ENCODE measurements around the gene FBXL14.

The FBXL14 gene

GRCh38 chr12:1634149-1634548 is 39.8 kb upstream of the FBXL14 start:
- no peak overlapping the region for H3K27ac ChIP-seq (ENCODE audit: low read depth, low read length)
- no peaks in the 10 kb centered on the region for H3K36me3 ChIP-seq (ENCODE audit: insufficient read depth, low read length)
- no peak overlapping the region for H3K4me3 ChIP-seq (ENCODE audit: low read length)
- peaks cover 60% of the 10 kb centered on the region for H3K27me3 ChIP-seq (ENCODE audit: insufficient read depth, low read length)
- 77% methylated on average over 7 of the region's 7 CpGs for WGBS
- peaks cover 21% of the 10 kb centered on the region for H3K4me1 ChIP-seq (ENCODE audit: insufficient read depth, low read length)
- no peaks in the 10 kb centered on the region for H3K9me3 ChIP-seq (ENCODE audit: insufficient read depth, low read depth, low read length)
- no peak overlapping the region for H3K9ac ChIP-seq (ENCODE audit: low read depth, low read length)

- no peaks in the 10 kb centered on the region for H3K9me3 ChIP-seq (ENCODE audit: insufficient read depth, low read depth, low read length)
- H3K27ac ChIP-seq (ENCODE audit: low read depth, low read length), result no peak overlapping the region
- no peaks in the 10 kb centered on the region for H3K36me3 ChIP-seq (ENCODE audit: insufficient read depth, low read length)
- peaks cover 67% of the 10 kb centered on the region for H3K27me3 ChIP-seq (ENCODE audit: insufficient read depth, low read length)
- no CpG with 5 or more reads among the region's 3 CpGs for WGBS
- H3K4me3 ChIP-seq (ENCODE audit: low read length), result no peak overlapping the region
- H3K9ac ChIP-seq (ENCODE audit: low read depth, low read length), result no peak overlapping the region
- H3K4me1 ChIP-seq (ENCODE audit: insufficient read depth, low read length), result peaks cover 28% of the 10 kb centered on the region
Measured at GRCh38 chr12:1633459-1633858, 39.1 kb upstream of the FBXL14 start.

- Histone ChIP-seq H3K4me1 (ENCODE audit: insufficient read depth, low read length) (peaks cover 31% of the 10 kb centered on the region), H3K36me3 (ENCODE audit: insufficient read depth, low read length) (no peaks in the 10 kb centered on the region), H3K27me3 (ENCODE audit: insufficient read depth, low read length) (peaks cover 75% of the 10 kb centered on the region), H3K9ac (ENCODE audit: low read depth, low read length) (no peak overlapping the region), H3K4me3 (ENCODE audit: low read length) (no peak overlapping the region), H3K9me3 (ENCODE audit: insufficient read depth, low read depth, low read length) (no peaks in the 10 kb centered on the region), H3K27ac (ENCODE audit: low read depth, low read length) (no peak overlapping the region)
- 86% methylated on average over 14 of the region's 14 CpGs for WGBS
Measured at GRCh38 chr12:1632702-1633101, 38.3 kb upstream of the FBXL14 start.

GRCh38 chr12:1630827-1631591 is 36.6 kb upstream of the FBXL14 start:
- Histone ChIP-seq H3K27ac (ENCODE audit: low read depth, low read length) (no peak overlapping the region), H3K4me3 (ENCODE audit: low read length) (peak overlapping the region; percentile 53), H3K4me1 (ENCODE audit: insufficient read depth, low read length) (peaks cover 31% of the 10 kb centered on the region), H3K9me3 (ENCODE audit: insufficient read depth, low read depth, low read length) (no peaks in the 10 kb centered on the region), H3K36me3 (ENCODE audit: insufficient read depth, low read length) (no peaks in the 10 kb centered on the region), H3K27me3 (ENCODE audit: insufficient read depth, low read length) (peaks cover 84% of the 10 kb centered on the region), H3K9ac (ENCODE audit: low read depth, low read length) (no peak overlapping the region)
- WGBS, result 10% methylated on average over 23 of the region's 23 CpGs

GRCh38 chr12:1630133-1630826 is 35.9 kb upstream of the FBXL14 start:
- peaks cover 82% of the 10 kb centered on the region for H3K27me3 ChIP-seq (ENCODE audit: insufficient read depth, low read length)
- no peak overlapping the region for H3K9ac ChIP-seq (ENCODE audit: low read depth, low read length)
- under 1% methylated on average over 57 of the region's 58 CpGs for WGBS
- no peaks in the 10 kb centered on the region for H3K36me3 ChIP-seq (ENCODE audit: insufficient read depth, low read length)
- H3K27ac ChIP-seq (ENCODE audit: low read depth, low read length), result no peak overlapping the region
- peaks cover 31% of the 10 kb centered on the region for H3K4me1 ChIP-seq (ENCODE audit: insufficient read depth, low read length)
- H3K9me3 ChIP-seq (ENCODE audit: insufficient read depth, low read depth, low read length), result no peaks in the 10 kb centered on the region
- peak overlapping the region; percentile 53 for H3K4me3 ChIP-seq (ENCODE audit: low read length)

GRCh38 chr12:1629338-1630132 is 35.2 kb upstream of the FBXL14 start:
- Histone ChIP-seq H3K9me3 (ENCODE audit: insufficient read depth, low read depth, low read length) (no peaks in the 10 kb centered on the region), H3K27ac (ENCODE audit: low read depth, low read length) (no peak overlapping the region), H3K4me1 (ENCODE audit: insufficient read depth, low read length) (peaks cover 36% of the 10 kb centered on the region), H3K27me3 (ENCODE audit: insufficient read depth, low read length) (peaks cover 77% of the 10 kb centered on the region), H3K9ac (ENCODE audit: low read depth, low read length) (no peak overlapping the region), H3K4me3 (ENCODE audit: low read length) (peak overlapping the region; percentile 53), H3K36me3 (ENCODE audit: insufficient read depth, low read length) (no peaks in the 10 kb centered on the region)
- WGBS, result 1% methylated on average over 30 of the region's 32 CpGs

GRCh38 chr12:1628666-1629337 is 34.4 kb upstream of the FBXL14 start, which contains the start of gene WNT5B:
Gene WNT5B (plus strand): TSS chr12:1629231. CDS start chr12:1631355, 2,124 bp downstream.
- peak within 1 kb of the TSS; percentile 53 for H3K4me3 ChIP-seq (ENCODE audit: low read length)
- peaks cover 70% of the 10 kb centered on the region for H3K27me3 ChIP-seq (ENCODE audit: insufficient read depth, low read length)
- no peak within 1 kb of the TSS for H3K27ac ChIP-seq (ENCODE audit: low read depth, low read length)
- no peak within 1 kb of the TSS for H3K9ac ChIP-seq (ENCODE audit: low read depth, low read length)
- H3K4me1 ChIP-seq (ENCODE audit: insufficient read depth, low read length), result peaks cover 36% of the 10 kb centered on the region
- no peaks in the 10 kb centered on the region for H3K9me3 ChIP-seq (ENCODE audit: insufficient read depth, low read depth, low read length)
- H3K36me3 ChIP-seq (ENCODE audit: insufficient read depth, low read length), result no peaks in the 10 kb centered on the region
- 13% methylated on average over 17 of the region's 17 CpGs for WGBS

GRCh38 chr12:1622406-1622805 is 28.0 kb upstream of the FBXL14 start:
- Histone ChIP-seq H3K4me3 (ENCODE audit: low read length) (no peak overlapping the region), H3K27ac (ENCODE audit: low read depth, low read length) (no peak overlapping the region), H3K9me3 (ENCODE audit: insufficient read depth, low read depth, low read length) (no peaks in the 10 kb centered on the region), H3K27me3 (ENCODE audit: insufficient read depth, low read length) (peaks cover 10% of the 10 kb centered on the region), H3K36me3 (ENCODE audit: insufficient read depth, low read length) (no peaks in the 10 kb centered on the region), H3K4me1 (ENCODE audit: insufficient read depth, low read length) (peaks cover 5% of the 10 kb centered on the region; the same call in 1 of the 2 replicates), H3K9ac (ENCODE audit: low read depth, low read length) (no peak overlapping the region)
- 88% methylated on average over 3 of the region's 3 CpGs for WGBS

GRCh38 chr12:1620092-1620491 is 25.7 kb upstream of the FBXL14 start:
- peaks cover 9% of the 10 kb centered on the region for H3K27me3 ChIP-seq (ENCODE audit: insufficient read depth, low read length)
- WGBS, result 92% methylated on average over 1 of the region's 1 CpG
- H3K36me3 ChIP-seq (ENCODE audit: insufficient read depth, low read length), result no peaks in the 10 kb centered on the region
- H3K4me1 ChIP-seq (ENCODE audit: insufficient read depth, low read length), result peaks cover 2% of the 10 kb centered on the region; the same call in 1 of the 2 replicates
- H3K4me3 ChIP-seq (ENCODE audit: low read length), result no peak overlapping the region
- H3K9me3 ChIP-seq (ENCODE audit: insufficient read depth, low read depth, low read length), result no peaks in the 10 kb centered on the region
- H3K27ac ChIP-seq (ENCODE audit: low read depth, low read length), result no peak overlapping the region
- no peak overlapping the region for H3K9ac ChIP-seq (ENCODE audit: low read depth, low read length)

GRCh38 chr12:1619587-1619986 is 25.2 kb upstream of the FBXL14 start:
- H3K9me3 ChIP-seq (ENCODE audit: insufficient read depth, low read depth, low read length), result no peaks in the 10 kb centered on the region
- no peak overlapping the region for H3K27ac ChIP-seq (ENCODE audit: low read depth, low read length)
- no peak overlapping the region for H3K4me3 ChIP-seq (ENCODE audit: low read length)
- H3K36me3 ChIP-seq (ENCODE audit: insufficient read depth, low read length), result no peaks in the 10 kb centered on the region
- no peak overlapping the region for H3K9ac ChIP-seq (ENCODE audit: low read depth, low read length)
- no peaks in the 10 kb centered on the region; the same call in 1 of the 2 replicates for H3K4me1 ChIP-seq (ENCODE audit: insufficient read depth, low read length)
- 92% methylated on average over 7 of the region's 8 CpGs for WGBS
- peaks cover 9% of the 10 kb centered on the region for H3K27me3 ChIP-seq (ENCODE audit: insufficient read depth, low read length)
